Panc1 (cell line): ENCODE measurements around the gene MICAL2.

Experiments used
- CTCF ChIP-seq: fragments of 450-650 bp; IDR thresholded peaks from 2 replicates; pipeline ENCODE4 v1.5.1; 2017; ENCODE audit warnings: mild to moderate bottlenecking
- POLR2AphosphoS5 ChIP-seq: IDR thresholded peaks from 2 replicates; pipeline ENCODE4 v1.6.1; 2012; ENCODE audit warnings: mild to moderate bottlenecking, low read depth, low read length, moderate library complexity
- REST ChIP-seq, 2 experiments: IDR thresholded peaks; 2 replicates each; pipeline ENCODE4 v1.6.1; 2011 to 2012; ENCODE audit warnings: low read depth in 2 of 2, control low read depth in 1 of 2, low read length in 1 of 2, mild to moderate bottlenecking in 1 of 2, moderate library complexity in 1 of 2; ENCODE audit not compliant: insufficient read depth in 1 of 2

- TF ChIP-seq CTCF (no peak), POLR2AphosphoS5 (no peak), REST (IDR thresholded peaks at IDR 0.05; ENCODE audit: insufficient read depth in 1 of 2, low read depth in 2 of 2, low read length in 1 of 2) (no peak)
Measured at GRCh38 chr11:12121517-12121916, 11.1 kb downstream of the MICAL2 start.
